ENCODE measurements around the gene URGCP.
A peak's percentile ranks its signal among the peaks of the same experiment; 100 is the strongest.
"Not testable (repeated sequence)": the region's sequence is repeated elsewhere in the genome, so short reads cannot be mapped to it uniquely, and the experiment has no call there.

URGCP gene

DNA sequence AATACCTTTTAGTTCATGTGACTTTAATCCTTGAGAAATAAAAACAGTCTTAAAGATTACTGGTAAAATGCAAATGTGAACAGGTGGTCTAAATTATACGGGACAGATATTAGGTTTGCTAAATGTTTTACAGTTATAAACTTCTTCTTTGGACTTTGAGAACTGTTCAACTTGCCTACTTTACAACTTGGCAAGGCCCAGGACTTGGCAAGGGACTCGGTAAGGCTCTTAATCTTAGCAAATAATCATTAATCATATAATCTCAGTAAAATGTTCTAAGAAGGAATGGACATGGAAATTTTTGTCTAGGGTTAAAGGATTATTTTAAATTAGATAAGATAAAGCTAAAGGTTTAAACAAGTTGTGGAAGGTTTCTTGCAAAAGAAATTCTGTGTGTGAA is 15.0 kb upstream of the URGCP start:
- no peak for DNase-seq (ENCODE audit: low spot score)

DNA sequence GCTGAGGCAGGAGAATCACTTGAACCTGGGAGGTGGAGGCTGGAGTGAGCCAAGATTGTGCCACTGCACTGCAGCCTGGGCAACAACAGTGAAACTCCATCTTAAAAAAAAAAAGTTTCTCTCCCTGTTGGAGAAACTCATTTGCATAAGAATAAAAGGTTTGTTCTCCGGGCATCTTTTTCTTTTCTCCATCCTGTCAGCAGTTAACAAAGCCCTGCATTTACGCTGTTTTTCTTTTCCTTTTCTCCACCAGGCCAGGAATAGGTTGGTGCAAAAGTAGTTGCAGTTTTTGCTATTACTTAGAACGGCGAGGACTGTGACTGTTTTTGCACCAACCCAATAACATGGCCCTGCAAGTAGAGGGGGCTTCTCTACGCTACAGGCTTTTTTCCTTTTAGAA is 9.5 kb upstream of the URGCP start:
- no peak for DNase-seq (ENCODE audit: low spot score)

DNA sequence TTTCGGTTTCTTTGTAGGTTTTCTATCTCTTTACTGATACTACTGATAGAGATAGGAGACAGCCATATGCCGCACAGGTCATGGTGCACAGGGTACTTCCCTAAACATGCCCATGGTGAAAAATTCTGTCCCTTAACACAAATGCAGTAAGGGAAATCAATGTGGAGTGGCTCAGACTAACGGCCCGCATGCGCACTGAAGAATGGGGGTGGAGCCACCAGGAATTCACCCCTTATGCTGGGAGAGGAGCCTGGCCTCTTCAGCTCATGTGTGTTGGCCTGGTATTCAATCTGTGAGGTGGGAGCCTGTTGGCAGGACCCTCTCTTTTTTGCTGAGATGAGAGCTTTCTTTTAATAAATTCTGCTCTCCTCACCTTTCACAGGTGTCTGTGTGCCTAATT is 8.4 kb upstream of the URGCP start:
- DNase-seq (ENCODE audit: low spot score), result no peak

DNA sequence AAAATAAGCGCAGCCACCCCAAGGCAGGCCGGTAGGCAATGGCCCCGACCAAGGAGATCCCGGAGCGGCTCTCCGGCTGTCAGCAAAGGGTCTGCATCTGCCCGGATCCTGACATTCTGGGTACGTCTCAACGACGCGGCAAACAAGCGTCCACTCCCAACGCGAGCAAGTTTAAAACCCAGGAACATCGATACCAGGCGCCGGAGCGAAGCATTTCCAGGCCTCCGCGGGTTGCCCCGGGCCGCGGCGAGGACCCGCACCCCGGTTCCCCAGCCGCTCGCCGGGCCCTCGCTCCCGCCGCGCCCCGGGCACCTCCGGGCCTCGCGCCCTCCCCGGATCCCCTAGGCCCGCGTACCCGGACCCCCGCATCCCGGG is 453 bp downstream of the URGCP start:
- peak; percentile 34 for DNase-seq (ENCODE audit: low spot score)

DNA sequence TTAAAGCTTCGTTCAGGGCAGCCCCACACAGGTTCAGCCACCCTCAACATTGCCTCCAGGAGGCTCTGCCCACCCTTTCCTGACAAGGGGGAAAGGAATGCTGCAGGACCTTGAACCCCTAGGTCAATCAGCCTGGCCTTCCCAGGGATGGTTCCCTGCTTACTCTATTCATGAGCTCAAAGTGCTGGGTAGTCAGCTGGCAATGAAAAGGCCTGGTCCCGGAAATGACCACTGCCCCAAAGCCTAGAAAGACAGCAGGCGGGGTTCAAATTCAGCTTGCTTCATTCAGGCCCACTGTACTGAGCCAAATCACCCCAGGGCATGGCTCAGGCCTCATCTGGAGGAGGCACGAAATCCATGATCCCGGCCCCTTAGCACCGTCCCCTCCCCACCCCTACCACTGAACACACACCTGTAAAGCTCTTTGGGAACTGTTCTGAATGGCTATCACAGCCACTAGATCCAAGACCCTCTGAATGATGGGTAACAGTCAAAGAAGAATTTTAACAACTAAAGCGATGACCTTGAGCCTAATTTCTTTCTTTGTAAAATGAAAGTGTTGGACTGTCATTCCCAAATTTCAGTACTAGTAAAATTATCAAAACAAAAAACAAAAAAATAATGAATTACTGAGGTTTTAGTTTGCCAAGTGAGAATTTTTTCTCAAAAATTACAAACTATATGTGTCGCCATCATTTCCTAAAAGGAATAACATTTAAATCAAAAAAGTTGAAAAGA is 1.0 kb downstream of the URGCP start:
- DNase-seq (ENCODE audit: low spot score), result peak; percentile 73

DNA sequence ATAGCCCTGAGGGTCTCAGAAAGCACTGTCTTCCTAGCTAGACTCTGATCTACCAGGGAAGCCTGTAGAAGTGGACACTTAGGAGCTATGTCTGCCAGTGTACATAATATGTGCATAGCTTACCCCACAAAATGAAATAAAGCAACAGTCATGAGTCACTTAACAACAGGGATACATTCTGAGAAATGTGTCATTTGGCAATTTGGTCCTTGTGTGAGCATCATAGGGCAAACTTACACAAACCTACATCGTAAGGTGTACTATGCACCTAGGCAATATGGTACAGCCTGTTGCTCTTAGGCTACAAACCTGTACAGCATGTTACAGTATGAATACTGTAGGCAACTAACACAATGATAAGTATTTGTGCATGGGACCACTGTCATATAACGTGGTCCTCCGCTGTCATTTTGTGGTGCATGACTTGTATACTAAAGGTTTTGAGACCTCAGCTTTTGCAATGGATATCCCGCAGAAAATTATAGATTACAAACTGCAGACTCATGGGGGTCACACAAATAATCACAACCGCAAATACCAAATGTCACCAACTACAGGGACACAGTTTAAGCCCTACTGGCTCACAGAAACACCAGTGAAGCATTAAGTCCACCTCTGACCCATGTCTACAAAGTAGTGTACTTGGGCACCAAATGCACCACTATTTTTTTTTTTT is 1.7 kb downstream of the URGCP start:
- peak; percentile 59 for DNase-seq (ENCODE audit: low spot score)

DNA sequence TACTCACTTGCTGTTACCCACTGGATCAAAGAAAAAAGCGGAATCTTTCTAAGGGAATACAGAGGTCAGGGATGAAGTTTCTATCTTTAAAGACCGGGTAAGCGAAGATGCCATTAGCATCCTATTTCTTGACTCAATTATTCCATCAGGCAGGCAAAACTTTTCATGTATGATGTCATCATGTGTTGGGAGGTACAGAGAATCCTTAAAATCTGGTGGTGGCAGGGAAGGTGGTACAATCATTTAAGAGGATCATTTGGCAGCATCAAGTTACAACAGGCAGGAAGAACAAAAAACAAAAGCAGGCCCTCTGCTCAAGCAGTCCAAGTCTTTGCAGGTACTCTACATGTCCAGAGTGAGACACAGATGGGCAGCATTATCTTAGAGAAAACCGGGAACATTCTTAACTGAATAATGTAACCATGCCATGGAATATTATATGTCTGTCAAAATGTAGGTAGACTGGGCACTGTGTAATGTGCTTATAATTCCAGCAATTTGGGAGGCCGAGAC is 3.8 kb downstream of the URGCP start:
- no peak for DNase-seq (ENCODE audit: low spot score)

DNA sequence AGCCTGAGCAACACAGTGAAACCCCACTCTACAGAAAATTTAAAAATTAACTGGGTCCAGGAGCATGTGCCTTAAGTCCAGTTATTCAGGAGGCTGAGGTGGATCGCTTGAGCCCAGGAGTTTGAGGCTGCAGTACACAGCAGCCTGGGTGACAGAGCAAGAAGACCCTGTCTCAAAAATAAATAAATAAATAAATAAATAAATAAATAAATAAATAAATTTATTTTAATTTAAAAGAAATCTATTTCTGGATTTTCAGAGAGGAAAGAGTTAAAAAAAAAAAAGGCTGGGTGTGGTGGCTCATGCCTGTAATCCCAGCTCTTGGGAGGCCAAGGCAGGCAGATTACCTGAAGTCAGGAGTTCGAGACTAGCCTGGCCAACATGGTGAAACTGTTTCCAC is 7.8 kb downstream of the URGCP start:
- DNase-seq (ENCODE audit: low spot score), result not testable (repeated sequence)

DNA sequence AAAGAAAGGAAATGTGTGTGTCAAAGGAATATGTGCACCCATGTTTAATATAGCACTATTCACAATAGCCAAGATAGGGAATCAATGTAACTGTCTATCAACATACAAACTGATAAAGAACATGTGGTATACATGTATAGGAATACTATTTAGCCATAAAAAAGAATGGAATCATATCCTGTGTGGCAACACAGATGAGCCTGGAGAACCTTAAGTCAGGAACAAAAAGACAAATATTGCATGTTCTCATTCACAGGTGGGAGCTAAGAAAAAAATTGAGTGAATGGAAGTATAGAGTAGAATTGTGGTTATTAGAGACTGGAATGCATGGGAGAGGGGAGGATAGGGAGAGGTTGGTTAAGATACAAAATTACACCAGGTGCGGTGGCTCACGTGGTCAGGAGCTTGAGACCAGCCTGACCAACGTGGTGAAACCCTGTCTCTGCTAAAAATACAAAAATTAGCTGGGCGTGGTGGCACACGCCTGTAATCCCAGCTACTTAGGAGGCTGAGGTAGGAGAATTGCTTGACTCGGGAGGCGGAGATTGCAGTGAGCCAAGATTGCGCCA is 10.5 kb downstream of the URGCP start:
- no peak for DNase-seq (ENCODE audit: low spot score)

DNA sequence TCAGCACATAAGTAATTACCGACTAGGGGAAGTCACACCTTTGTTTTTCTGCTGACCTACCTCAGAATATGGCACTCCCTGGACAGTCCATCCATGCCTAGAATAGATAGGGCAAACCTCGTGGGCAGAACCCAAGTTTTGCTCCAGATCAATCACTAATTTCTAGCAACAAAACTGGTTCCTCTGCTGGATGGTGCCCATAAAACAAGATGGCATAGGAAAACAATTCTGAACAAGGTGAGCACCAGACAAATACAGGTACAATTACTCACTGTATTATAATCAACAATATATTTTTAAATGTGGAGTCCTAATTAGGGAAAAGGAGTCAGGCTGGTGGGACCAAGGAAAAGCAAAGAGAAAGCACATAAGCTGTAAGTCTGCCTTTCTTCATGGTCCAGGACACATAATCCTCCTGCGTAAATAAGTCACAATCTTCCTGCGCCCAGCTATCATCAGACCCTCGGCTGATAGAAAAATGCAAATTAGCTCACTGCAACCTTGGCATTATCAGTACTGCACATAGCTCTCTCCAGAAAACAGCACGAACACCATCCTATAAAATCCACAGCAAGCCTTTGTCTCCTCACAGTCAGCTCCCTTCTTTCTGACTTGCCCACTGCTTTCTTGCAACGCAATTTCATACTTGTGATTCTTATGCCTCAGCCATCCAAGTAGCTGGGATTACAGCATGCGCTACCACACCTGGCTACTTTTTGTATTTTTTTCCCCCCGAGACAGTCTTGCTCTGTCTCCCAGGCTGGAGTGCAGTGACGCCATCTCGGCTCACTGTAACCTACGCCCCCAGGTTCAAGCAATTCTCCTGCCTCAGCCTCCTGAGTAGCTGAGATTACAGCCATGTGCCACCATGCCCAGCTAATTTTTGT is 15.1 kb downstream of the URGCP start:
- DNase-seq (ENCODE audit: low spot score), result no peak

DNA sequence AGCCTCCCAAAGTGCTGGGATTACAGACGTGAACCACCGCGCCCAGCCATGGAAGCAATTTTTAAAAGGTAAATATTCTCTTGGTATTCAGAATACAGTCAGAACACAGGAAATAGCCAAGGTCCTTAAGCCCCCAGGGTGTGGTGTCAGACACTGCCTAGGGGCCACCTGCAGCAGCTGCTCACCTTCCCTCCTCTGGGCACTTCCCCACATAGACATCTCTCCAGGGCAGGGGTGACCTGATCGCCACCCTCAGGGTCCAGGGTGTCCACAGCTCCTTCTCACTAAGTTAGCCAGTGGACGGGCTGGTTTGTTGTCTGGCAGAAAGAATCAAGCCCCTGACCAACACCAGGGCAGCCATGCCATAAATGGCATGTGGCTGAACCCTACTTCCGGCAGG is 15.9 kb downstream of the URGCP start:
- no peak for DNase-seq (ENCODE audit: low spot score)

DNA sequence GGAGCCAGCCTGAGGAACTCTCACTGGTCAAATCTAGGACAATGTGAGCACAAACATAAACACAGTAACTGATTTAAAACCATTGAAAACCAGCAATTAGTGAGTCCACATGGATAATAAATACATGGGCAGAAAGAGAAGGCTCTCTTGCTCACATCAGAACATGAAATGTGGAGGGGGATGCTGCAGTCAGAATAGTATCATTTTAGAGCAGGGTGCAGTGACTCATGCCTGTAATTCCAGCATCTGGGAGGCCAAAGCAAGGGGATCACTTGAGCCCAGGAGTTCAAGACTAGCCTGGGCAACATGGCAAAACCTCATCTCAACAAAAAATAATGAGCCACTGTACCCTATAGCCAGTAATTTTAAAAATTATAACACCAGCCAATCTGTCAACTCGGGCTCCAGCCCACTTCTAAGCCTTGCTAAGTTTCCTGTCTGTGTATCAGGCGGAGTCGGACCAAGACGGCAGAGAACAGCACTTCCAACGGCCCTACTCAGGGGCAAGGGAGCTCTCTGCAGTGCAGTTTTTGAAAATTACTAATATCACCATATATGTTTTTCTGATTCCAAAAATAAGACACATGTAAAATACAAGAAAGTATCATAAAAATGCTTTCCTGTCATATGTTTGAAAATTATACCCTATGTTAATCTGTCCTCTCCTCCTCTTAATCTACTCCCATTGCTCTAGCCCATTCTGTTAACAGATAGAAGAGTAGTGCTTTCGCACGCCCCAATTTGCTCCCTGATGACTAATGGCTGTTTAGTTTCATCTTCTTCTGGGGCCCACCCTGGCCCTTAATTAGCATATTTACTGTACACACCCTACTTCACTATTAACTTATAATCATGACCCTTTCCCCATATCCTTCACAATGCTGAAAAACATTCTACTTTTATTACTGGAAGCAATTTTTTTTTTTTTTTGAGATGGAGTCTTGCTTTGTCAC is 17.1 kb downstream of the URGCP start:
- DNase-seq (ENCODE audit: low spot score), result no peak

DNA sequence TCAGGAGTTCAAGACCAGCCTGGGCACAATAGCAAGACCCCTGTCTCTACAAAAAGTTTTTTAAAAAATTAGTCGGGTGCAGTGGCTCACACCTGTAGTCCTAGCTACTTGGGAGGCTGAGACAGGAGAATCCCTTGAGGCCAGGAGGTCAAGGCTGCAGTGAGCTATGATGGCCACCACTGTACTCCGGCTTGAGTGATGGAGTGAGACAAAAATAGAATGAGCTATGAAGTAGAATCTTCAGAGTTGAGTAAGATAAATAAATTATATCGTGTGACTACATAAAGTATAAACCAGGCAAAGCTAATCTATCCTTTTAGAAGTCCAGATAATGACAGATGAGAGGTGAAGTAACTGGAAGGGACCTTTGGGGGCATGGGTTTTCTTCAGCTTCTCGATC is 21.8 kb downstream of the URGCP start:
- no peak for DNase-seq (ENCODE audit: low spot score)

DNA sequence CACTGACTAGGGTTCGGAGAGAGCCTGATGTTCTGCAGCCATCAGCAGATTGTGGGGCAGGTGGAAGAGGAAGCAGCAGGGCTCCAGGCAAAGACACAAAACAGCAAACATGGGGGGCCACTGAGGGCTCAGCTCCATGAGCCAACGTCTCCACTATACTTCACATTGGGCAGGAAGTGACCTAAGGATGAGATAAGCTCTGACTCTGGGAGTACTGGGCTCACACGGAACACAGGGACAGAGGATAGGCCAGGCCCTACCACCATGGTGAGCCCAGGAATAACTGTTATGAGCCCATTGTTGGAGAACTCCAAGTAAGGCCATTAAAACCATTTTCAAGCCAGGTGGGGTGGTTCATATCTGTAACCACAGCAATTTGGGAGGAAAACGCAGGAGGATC is 22.2 kb downstream of the URGCP start:
- peak; percentile 54 for DNase-seq (ENCODE audit: low spot score)

DNA sequence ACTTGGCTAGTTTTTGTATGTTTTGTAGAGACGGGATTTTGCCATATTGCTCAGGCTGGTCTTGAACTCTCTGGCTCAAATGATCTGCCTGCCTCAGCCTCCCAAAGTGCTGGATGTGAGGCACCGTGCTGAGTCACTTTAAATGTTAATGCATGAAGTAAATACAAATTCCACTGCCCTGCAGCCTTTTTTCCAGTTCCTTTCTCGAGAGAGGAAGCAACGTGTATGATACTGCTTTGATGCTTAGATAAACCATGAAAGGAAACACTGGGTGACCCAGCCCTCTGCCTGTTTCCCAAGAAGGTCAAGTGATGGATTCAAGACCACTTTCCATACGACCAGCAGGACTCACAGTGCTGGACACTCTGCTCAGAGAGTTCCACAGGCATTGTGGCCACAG is 25.8 kb downstream of the URGCP start:
- no peak for DNase-seq (ENCODE audit: low spot score)

DNA sequence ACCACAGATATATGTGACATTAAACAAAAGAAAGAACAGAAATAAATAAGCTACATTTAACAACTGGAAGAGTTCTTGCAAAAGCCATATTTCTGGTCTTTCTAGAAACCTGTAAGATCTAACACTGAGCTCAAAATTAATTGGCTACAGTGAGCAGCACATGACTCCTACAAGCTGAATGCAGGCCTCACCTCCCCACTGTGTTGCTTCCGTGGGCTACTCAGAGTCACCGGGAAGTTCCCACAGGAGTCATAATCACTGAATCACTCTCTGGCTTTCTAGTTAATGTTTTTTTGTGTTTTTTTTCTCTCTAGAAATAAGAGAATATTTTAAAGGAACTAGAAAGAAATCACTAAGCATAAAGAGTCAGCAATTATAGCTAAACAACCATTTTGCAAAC is 26.9 kb downstream of the URGCP start:
- DNase-seq (ENCODE audit: low spot score), result peak; percentile 38

DNA sequence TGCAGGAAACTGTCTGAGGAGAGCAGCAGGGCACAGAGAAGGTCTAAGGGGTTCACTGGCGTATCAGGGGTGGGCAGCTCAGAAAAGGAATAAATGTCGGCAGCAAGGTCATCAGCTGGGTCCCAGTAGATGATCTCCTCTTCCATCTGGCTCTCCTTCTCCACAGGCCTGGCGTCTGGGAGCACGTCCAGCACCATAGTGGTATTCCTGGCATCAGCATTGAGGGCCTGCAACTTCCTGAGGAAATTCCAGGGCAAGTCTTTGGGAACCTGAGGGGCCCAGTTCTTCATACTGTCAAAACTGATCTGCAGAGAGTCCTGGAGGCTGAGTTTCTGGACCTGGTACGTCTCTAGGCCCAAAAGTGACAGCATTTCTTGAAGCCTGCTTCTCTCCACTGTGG is 27.5 kb downstream of the URGCP start:
- no peak for DNase-seq (ENCODE audit: low spot score)

DNA sequence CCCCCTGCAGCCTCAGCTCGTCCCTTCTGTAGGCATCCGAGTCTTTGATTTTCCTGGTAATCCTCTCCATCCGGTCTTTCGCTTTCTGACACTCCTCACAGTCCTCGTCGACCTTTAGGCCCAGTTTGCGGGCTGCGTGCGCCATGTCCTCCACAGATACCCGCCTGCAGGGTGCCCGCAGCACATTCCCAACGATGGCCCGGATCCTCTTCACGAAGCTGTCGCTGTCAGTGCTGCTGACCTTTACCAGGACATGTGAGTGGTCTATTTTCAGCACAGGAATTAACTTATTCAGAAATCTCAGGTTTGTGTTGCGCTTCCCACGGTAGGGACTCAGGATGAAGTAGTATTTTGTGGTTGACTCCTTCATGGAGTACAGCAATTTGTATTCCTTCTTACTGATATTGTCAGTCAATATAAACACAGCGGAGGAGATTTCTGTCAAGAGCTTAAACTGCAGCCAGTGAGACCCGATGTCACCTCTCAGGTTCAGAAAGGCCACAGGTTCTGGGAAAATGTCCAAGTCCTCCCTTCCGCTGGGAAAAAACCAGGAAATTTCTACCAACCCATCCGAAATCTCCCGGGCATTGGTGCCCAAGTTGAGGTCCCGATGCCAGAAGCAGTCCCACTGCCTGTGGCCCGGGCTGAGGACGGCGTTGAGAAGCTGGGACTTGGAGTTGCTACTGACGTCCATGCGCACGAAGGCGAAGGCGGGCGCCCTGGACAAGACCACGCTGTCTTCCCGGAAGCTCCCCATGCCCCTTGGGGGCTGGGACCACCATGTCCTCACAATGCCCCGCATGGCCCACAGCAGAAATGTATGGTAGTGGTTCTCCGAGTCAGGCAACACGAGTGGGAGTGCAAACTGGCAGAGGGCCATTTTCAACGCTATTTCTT is 28.2 kb downstream of the URGCP start:
- DNase-seq (ENCODE audit: low spot score), result no peak

DNA sequence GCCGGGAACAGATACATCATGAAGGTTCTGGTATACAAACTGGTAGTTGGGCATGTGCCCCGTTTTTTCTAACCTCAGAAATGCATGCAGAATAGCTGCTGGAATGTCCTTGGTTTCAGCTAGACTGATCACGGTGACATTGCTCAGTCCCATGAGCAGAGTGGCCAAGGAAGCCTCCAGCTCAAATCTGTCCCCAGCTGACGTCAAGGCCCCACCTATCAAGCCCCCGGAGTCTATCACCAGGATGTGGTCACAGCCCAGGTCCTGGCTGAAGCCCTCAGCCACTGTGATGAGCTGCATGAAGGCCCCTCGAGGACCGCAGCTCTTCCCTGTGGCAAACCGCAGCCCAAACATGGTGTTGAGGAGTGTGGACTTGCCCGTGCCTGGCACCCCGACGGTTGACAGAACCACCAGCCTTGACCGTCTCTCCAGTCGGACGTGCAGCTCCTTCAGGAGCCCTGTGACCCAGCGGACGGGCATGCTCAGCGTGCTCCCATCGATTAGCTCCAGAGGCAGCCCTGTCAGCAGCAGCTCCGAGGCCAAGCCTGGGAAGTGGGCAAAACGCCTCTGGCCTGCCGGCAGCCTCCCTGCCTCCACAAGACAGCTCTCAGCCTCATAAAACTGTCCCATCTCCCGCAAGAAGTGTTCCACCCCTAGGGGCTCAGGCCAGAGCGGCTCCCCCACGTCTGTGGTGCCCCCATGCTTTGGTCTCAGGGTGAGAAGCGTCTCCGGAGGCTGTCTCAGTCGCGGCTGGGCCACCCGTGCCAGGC is 29.2 kb downstream of the URGCP start:
- DNase-seq (ENCODE audit: low spot score), result no peak

All from RKO (cell line).